COLO829 (cell line): ENCODE measurements around the gene MGAT4A.
"Not testable (repeated sequence)": the region's sequence is repeated elsewhere in the genome, so short reads cannot be mapped to it uniquely, and the experiment has no call there.

Source experiments
- DNase-seq: peaks from one replicate; pipeline ENCODE4 v3.0.0; 2012; ENCODE audit warnings: low spot score

Gene MGAT4A

GRCh38 chr2:98702858-98703620 lies 27.9 kb downstream of the MGAT4A start:
- no peak for DNase-seq

- no peak for DNase-seq
Measured at GRCh38 chr2:98702127-98702802, 28.7 kb downstream of the MGAT4A start.

- no peak for DNase-seq
Measured at GRCh38 chr2:98701230-98701629, 29.7 kb downstream of the MGAT4A start.

DNA sequence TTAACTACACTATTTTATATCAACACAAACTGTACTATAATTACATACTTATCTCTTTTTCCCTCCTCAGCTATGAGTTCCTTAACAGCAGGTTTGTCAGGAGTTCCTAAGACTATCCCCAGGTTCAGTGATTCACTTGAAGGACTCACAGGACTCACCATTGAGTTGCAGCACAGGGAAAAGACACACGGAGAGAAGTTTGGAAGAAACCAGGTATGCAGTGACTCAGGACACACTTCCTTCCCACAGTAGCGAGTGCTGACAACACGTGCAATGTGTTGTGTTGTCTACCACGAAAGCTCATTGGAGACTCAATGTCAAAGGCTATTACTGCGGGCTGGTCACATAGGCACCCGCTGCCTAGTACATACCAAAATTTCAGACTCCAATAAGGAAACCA lies 32.0 kb downstream of the MGAT4A start:
- DNase-seq = no peak

GRCh38 chr2:98697651-98698337 lies 33.1 kb downstream of the MGAT4A start:
- DNase-seq = no peak

- DNase-seq = no peak
Measured at GRCh38 chr2:98696200-98696599, 34.7 kb downstream of the MGAT4A start.

- DNase-seq = no peak
Measured at GRCh38 chr2:98695255-98695654, 35.7 kb downstream of the MGAT4A start.

DNA sequence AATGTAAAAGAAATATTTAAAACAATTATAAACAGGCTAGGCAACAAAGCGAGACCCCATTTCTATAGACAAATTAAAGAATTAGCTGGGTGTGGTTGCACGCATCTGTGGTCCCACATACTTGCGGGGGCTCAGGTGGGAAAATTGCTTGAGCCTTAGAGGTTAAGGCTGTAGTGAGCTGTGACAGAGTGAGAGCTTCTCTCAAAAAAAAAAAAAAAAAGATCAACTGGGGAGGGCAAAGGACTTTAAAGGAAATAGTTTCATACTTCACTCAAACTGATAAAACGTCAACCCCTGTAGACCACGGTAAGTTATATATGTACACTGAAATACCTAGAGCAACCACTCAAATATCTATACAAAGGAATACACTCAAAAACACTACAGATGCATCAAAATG lies 37.5 kb downstream of the MGAT4A start:
- DNase-seq = no peak

GRCh38 chr2:98692090-98693054 lies 38.6 kb downstream of the MGAT4A start:
- no peak for DNase-seq

DNA sequence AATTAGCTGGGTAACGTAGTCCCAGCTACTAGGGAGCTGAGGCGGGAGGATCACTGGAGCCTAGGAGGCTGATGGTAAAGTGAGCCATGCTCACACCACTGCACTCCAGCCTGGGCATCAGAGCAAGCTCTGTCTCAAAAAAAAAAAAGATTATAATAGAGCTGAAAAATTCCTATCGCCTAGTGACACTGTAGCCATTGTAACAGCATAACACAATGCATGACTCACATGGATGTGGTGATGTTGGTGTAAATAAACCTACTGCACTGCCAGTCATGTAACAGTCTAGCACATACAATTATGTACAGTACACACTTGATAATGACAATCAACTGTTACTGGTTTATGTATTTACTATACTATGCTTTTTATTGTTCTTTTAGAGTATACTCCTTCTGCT lies 39.6 kb downstream of the MGAT4A start:
- no peak for DNase-seq

- DNase-seq = no peak
Measured at GRCh38 chr2:98685930-98686887, 44.7 kb downstream of the MGAT4A start.

DNA sequence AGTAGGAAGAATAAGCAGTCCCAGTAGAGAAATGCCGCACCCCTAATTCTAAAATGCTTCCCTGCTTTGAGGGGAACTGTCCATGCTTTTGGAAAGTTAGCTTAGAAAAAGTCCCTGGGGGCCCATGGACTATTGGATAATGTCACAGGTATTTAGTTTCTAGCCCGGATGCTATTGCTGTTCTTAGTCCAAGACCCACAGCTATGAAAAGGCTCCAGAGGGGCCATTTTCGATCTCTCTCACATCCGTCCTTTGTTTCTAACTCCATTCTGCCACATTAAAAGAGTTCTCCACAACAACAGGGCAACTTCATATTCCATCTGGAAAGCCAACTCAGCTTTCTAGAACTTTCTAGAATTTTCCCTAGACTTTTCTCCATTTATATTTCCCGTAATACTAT lies 47.2 kb downstream of the MGAT4A start:
- DNase-seq = no peak

- no peak for DNase-seq
Measured at GRCh38 chr2:98676742-98677141, 54.2 kb downstream of the MGAT4A start.

- no peak for DNase-seq
Measured at GRCh38 chr2:98674233-98674964, 56.5 kb downstream of the MGAT4A start.

- DNase-seq = peak; percentile 11
Measured at GRCh38 chr2:98669675-98670074, 61.3 kb downstream of the MGAT4A start.

DNA sequence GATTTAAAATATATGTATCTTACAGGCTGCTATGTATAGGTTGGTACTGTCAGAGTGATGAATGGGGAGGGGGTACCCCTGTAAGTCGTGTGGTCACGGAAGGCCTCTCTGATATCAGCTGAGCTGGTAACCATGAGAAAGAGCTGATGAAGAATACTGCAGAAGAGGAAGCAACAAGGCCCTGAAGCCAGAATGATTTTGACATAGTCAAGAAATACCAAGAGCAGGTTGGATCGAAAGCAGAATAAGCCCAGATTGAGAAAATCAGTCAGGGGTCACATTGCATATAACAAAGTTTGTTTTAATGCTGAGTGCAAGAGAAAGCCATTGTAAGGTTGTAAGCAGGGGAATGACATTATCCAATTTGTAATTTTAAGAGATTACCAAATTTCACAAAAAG lies 65.3 kb downstream of the MGAT4A start:
- DNase-seq = no peak

DNA sequence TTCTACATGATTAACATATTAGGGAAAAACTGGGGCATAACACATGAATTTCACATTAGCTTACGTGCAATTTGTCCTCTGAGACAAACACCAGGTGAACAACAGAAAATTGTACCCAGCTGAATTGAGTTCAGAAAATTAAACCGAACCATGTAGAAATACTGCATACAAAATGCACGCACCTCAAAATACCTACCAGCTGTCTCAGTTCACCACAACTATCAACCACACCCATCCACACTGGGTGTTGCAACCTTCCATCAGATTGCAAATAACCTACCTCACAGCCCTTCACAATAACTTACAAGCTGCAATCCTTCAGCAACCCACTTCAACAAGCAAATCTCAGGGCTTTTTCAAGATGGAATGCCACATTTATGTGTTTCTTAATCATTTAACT lies 66.6 kb downstream of the MGAT4A start:
- DNase-seq = no peak

DNA sequence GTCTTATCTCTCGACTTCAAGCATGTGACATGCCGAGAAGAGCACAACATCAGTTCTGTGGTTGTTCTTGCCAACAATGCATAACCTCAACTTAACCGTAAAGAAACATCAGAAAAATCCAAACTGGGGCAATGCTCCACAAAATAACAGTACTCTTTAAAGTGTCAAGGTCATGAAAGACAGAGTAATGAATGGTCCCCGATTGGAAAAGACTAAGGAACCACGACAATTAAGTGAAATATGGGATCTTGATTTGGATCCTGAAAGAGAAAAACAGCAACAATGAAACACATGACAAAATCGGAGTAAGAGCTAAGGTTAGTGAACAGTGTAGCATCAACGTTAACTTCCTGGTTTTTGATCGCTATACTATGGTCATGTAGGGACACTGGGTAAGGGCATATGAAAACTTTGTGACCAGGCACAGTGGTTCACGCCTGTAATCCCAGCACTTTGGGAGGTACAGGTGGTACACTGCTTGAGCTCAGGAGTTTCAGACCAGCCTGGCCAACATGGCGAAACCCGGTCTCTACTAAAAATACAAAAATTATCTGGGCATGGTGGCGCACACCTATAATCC lies 67.3 kb downstream of the MGAT4A start:
- DNase-seq = no peak

GRCh38 chr2:98659491-98659840 lies 71.5 kb downstream of the MGAT4A start:
- not testable (repeated sequence) for DNase-seq
